Measurements from ENCODE around the gene STMN1.

Gene STMN1

DNA sequence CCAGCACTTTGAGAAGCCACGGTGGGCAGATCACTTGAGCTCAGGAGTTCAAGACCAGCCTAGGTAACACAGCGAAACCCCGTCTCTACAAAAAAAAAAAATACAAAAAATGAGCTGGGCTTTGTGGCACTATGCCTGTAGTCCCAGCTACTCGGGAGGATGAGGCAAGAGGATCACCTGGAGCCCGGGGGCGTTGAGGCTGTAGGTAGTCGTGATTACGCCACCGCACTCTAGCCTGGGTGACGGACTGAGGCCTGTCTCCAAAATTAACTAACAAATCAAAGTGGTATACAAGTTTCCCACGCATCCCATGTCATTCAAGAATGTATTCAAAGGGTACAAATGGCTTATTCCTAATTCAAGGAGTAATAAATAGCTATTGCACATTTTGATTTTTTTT, 49.4 kb downstream of the STMN1 start:
- no peaks in the 10 kb centered on the region for H3K9me3 ChIP-seq (ENCODE audit: control insufficient read depth in 2 of 2, low read length in 2 of 2)
- no peaks in the 10 kb centered on the region for H3K36me3 ChIP-seq (ENCODE audit: control insufficient read depth in 2 of 2, insufficient read depth in 2 of 2, low read length in 2 of 2)
- peaks cover 0 to 2% of the 10 kb centered on the region in 2 donors for H3K27me3 ChIP-seq (ENCODE audit: control insufficient read depth in 1 of 2, insufficient read depth in 2 of 2, low read length in 2 of 2)
- no peak overlapping the region for H3K9ac ChIP-seq (ENCODE audit: low read length in 2 of 2)
- H3K4me3 ChIP-seq (ENCODE audit: low read length in 2 of 2): no peak overlapping the region
- H3K27ac ChIP-seq (ENCODE audit: low read length): no peak overlapping the region
- H3K4me1 ChIP-seq (ENCODE audit: control insufficient read depth, insufficient read depth, low read length): peaks cover 12% of the 10 kb centered on the region

DNA sequence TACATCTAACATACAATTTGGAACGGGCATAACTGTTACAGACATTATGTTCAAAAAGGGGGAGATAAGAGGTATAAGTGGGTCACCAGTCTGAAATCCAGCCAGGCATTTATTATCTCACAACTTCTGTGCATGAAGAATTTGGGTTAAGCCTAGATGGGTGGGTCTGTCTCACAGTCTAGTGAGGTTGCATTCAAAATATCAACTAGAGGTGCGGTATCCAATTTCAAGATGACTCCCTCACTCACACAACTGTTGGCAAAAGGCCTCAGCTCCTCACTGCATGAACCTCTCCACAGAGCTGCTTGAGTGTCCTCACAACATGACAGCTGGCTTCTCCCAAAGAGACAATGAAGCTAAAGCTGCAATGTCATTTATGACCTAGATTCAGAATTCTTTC, 51.7 kb downstream of the STMN1 start:
- Histone ChIP-seq H3K4me3 (ENCODE audit: low read length in 2 of 2) (no peak overlapping the region), H3K27me3 (ENCODE audit: control insufficient read depth in 1 of 2, insufficient read depth in 2 of 2, low read length in 2 of 2) (peaks cover 0 to 2% of the 10 kb centered on the region in 2 donors), H3K9me3 (ENCODE audit: control insufficient read depth in 2 of 2, low read length in 2 of 2) (no peaks in the 10 kb centered on the region)

More for the DNA sequence above, 51.7 kb downstream of the STMN1 start:
- Histone ChIP-seq H3K27ac (ENCODE audit: low read length) (no peak overlapping the region), H3K4me1 (ENCODE audit: control insufficient read depth, insufficient read depth, low read length) (peaks cover 9% of the 10 kb centered on the region), H3K9ac (ENCODE audit: low read length in 2 of 2) (no peak overlapping the region), H3K36me3 (ENCODE audit: control insufficient read depth in 2 of 2, insufficient read depth in 2 of 2, low read length in 2 of 2) (no peaks in the 10 kb centered on the region)
